H1 (cell line): ENCODE results near the gene ATCAY. TPM values are rescaled to one million over a fixed set of nuclear protein-coding genes. Genes with fewer than 3 reads are reported as not detected.

Source experiments
- BACH1 ChIP-seq: IDR thresholded peaks from 2 replicates; pipeline ENCODE4 v1.6.1; 2012; ENCODE audit warnings: low read length, improper control_type of control experiment
- CHD7 ChIP-seq: fragments of 300-600 bp; sonication (generic); IDR thresholded peaks from 2 replicates; pipeline ENCODE4 v1.7.1; 2012; ENCODE audit warnings: low read length, moderate library complexity, mild to moderate bottlenecking, inconsistent platforms; ENCODE audit not compliant: insufficient replicate concordance
- RBBP5 ChIP-seq: IDR thresholded peaks from 2 replicates; pipeline ENCODE4 v1.7.1; 2012; ENCODE audit warnings: low read depth, mild to moderate bottlenecking, inconsistent platforms, low read length, moderate library complexity, borderline replicate concordance
- SIN3A ChIP-seq, 2 experiments: IDR thresholded peaks in 1 of 2; conservative IDR thresholded peaks in 1 of 2; 2 replicates each; pipeline ENCODE4 v1.6.1; 2011 to 2012; ENCODE audit warnings: low read length in 2 of 2, improper control_type of control experiment in 1 of 2, low read depth in 1 of 2, mild to moderate bottlenecking in 1 of 2
- SRF ChIP-seq: IDR thresholded peaks from 2 replicates; pipeline ENCODE4 v1.6.1; 2011; ENCODE audit warnings: mild to moderate bottlenecking, low read depth, low read length, moderate library complexity
- TEAD4 ChIP-seq: IDR thresholded peaks from 2 replicates; pipeline ENCODE4 v1.6.1; 2012; ENCODE audit warnings: low read depth, low read length, inconsistent platforms, mixed read lengths
- polyA plus RNA-seq, 7 experiments: library from polyadenylated mRNA; depleted of rRNA in 3 of 7; stranded (reverse) in 5 of 7; unstranded in 2 of 7; fragments of >200 nt in 5 of 7; fragments of 200-250 nt in 2 of 7; gene quantifications; 1 replicate in 5 of 7; 2 replicates in 1 of 7; 4 replicates in 1 of 7; pipeline versions ENCODE4 v1.2.1 to v1.2.3, GENCODE V29; 2011 to 2013; ENCODE audit warnings: missing spikeins in 2 of 7, mixed read lengths in 2 of 7
- total RNA-seq: library from RNA; stranded (reverse); fragmentation: NEBNext Ultra II Directional; extraction: Animal tissue kit (Norgen Biotek cat#: 25700); gene quantifications from 2 replicates; pipeline ENCODE4 v1.2.1, GENCODE V29; 2021

ATCAY gene
- total and polyA plus RNA-seq, 2 of the 8 experiments (the other 6 are each of a cell fraction or from before 2014, with no cell fraction given): 24.4 to 33.8 TPM

- TF ChIP-seq CHD7 (no peak), SIN3A (conservative IDR thresholded peaks at IDR 0.05 in 1 of 2, IDR thresholded peaks at IDR 0.05 in 1 of 2; ENCODE audit: low read depth in 1 of 2, low read length in 2 of 2) (no peak), BACH1 (no peak), SRF (no peak), RBBP5 (no peak), TEAD4 (no peak)
These were observed 35.9 kb upstream of the ATCAY start (continued) for GRCh38 chr19:3844596-3844995.
